Kasumi-1 (cell line): ENCODE results near the gene SAXO1.
A peak's percentile ranks its signal among the peaks of the same experiment; 100 is the strongest.
"Not testable (repeated sequence)": the region's sequence is repeated elsewhere in the genome, so short reads cannot be mapped to it uniquely, and the experiment has no call there.

Source experiments
- DNase-seq, 2 experiments: peaks; one replicate each; lab custom pipeline; 2025; lab: John Stamatoyannopoulos, UW

The SAXO1 gene

GRCh38 chr9:18970393-18970792 is 62.6 kb downstream of the SAXO1 start:
- no peak for DNase-seq

GRCh38 chr9:18969128-18969527 is 63.9 kb downstream of the SAXO1 start:
- no peak for DNase-seq

- no peak for DNase-seq
These were observed 77.4 kb downstream of the SAXO1 start for GRCh38 chr9:18955626-18956025.

GRCh38 chr9:18951936-18952335 is 81.1 kb downstream of the SAXO1 start:
- no peak for DNase-seq

- peak; percentile 85 to 86 for DNase-seq
These were observed 85.1 kb downstream of the SAXO1 start for GRCh38 chr9:18947892-18948339.

GRCh38 chr9:18942801-18943200 is 90.2 kb downstream of the SAXO1 start:
- DNase-seq = no peak

GRCh38 chr9:18941060-18941740 is 91.8 kb downstream of the SAXO1 start:
- DNase-seq = no peak

- DNase-seq = no peak
These were observed 93.1 kb downstream of the SAXO1 start for GRCh38 chr9:18939943-18940342.

- no peak for DNase-seq
These were observed 96.7 kb downstream of the SAXO1 start for GRCh38 chr9:18936094-18936871.

- DNase-seq = no peak
These were observed 97.5 kb downstream of the SAXO1 start for GRCh38 chr9:18935541-18935940.

- DNase-seq = not testable (repeated sequence)
These were observed 102.4 kb downstream of the SAXO1 start for GRCh38 chr9:18930611-18931010.

- DNase-seq = no peak
These were observed 104.3 kb downstream of the SAXO1 start for GRCh38 chr9:18928711-18929110.

- no peak for DNase-seq
These were observed 106.5 kb downstream of the SAXO1 start for GRCh38 chr9:18926513-18926912.

- DNase-seq = no peak
These were observed 107.1 kb downstream of the SAXO1 start for GRCh38 chr9:18925880-18926279.

- DNase-seq = no peak
These were observed 109.2 kb downstream of the SAXO1 start for GRCh38 chr9:18923671-18924430.

GRCh38 chr9:18923167-18923566 is 109.8 kb downstream of the SAXO1 start:
- no peak for DNase-seq

GRCh38 chr9:18922161-18922885 is 110.7 kb downstream of the SAXO1 start:
- DNase-seq = peak in 1 of 2 experiments; percentile 6

GRCh38 chr9:18921366-18922075 is 111.5 kb downstream of the SAXO1 start:
- DNase-seq = no peak

- DNase-seq = no peak
These were observed 112.6 kb downstream of the SAXO1 start for GRCh38 chr9:18920141-18921084.

- DNase-seq = no peak
These were observed 121.2 kb downstream of the SAXO1 start for GRCh38 chr9:18911714-18912342.
